ENCODE measurements around the gene ONECUT2. TPM values are rescaled to one million over a fixed set of nuclear protein-coding genes. Genes with fewer than 3 reads are reported as not detected.
A peak's percentile ranks its signal among the peaks of the same experiment; 100 is the strongest.

The ONECUT2 gene
- total RNA-seq, 1 experiment from 2014 or later: 0.48 TPM

DNA sequence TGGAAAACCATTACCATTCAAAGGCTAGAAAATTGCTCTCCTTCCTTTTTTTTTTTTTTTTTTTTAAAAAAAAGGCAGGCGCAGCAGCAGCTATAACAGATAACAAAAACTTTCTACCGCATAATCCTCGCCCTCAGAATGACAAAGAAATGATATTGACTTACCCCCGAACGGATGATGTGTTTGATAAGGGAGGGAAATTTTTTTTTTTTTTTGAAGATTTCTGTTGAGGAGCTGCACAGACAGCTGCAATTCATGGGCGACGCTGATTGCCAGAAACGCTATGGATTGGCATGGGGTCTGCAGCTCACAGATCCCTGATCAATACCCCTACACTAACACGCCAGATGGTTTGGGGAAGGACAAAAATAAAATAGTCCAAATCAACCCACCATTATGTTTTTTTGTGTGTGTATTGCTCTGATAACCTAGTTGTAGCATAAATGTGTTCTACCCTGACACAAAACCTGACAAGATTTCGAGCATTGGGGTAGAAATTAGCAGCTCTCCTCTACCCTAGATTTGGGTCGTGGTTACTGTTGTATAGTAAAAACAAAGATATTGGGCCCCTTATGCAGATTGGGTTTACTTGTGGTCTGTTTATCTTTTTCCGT lies 3.6 kb upstream of the ONECUT2 start:
- H2BK20ac ChIP-seq (ENCODE audit: low read depth, low read length, poor library complexity, severe bottlenecking): no peak overlapping the region
- Mint-ChIP-seq H3K4me1 (peaks cover 53 to 67% of the 10 kb centered on the region in 2 experiments), H3K4me3 (peak overlapping the region in 1 of 2 experiments; percentile 64; a peak in 1 of 5 replicates), H3K9me3 (peaks cover 0 to 2% of the 10 kb centered on the region in 2 experiments; a peak in 1 of 5 replicates), H3K36me3 (ENCODE audit: insufficient read depth in 1 of 3, low read depth in 3 of 3) (no peaks in the 10 kb centered on the region; a peak in 1 of 7 replicates), H3K27me3 (ENCODE audit: low read depth) (peaks cover 92% of the 10 kb centered on the region), H3K27ac (no peak overlapping the region)
- H3K79me1 ChIP-seq (ENCODE audit: insufficient read depth, low read depth, low read length, poor library complexity, severe bottlenecking): no peaks in the 10 kb centered on the region
- H3K27ac ChIP-seq (ENCODE audit: insufficient read length, low read depth, low read length): no peak overlapping the region
- H3K4ac ChIP-seq (ENCODE audit: low read depth, low read length): no peak overlapping the region
- H3K27me3 ChIP-seq (ENCODE audit: insufficient read depth, low read length): peaks cover 65% of the 10 kb centered on the region
- H3K14ac ChIP-seq (ENCODE audit: insufficient read depth, low read length): no peak overlapping the region
- H2BK120ac ChIP-seq (ENCODE audit: low read depth, low read length, poor library complexity, severe bottlenecking): no peak overlapping the region
- no peak overlapping the region for H2AK5ac ChIP-seq (ENCODE audit: insufficient read length, low read length)
- H3K9me3 ChIP-seq (ENCODE audit: control insufficient read depth, low read depth, low read length): no peaks in the 10 kb centered on the region
- peaks cover 37% of the 10 kb centered on the region for H3K23me2 ChIP-seq (ENCODE audit: insufficient read length, low read depth, low read length, poor library complexity, severe bottlenecking)
- TF ChIP-seq, protein P1, sequence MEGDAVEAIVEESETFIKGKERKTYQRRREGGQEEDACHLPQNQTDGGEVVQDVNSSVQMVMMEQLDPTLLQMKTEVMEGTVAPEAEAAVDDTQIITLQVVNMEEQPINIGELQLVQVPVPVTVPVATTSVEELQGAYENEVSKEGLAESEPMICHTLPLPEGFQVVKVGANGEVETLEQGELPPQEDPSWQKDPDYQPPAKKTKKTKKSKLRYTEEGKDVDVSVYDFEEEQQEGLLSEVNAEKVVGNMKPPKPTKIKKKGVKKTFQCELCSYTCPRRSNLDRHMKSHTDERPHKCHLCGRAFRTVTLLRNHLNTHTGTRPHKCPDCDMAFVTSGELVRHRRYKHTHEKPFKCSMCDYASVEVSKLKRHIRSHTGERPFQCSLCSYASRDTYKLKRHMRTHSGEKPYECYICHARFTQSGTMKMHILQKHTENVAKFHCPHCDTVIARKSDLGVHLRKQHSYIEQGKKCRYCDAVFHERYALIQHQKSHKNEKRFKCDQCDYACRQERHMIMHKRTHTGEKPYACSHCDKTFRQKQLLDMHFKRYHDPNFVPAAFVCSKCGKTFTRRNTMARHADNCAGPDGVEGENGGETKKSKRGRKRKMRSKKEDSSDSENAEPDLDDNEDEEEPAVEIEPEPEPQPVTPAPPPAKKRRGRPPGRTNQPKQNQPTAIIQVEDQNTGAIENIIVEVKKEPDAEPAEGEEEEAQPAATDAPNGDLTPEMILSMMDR (conservative IDR thresholded peaks at IDR 0.05): no peak
- no peak overlapping the region for H3K23ac ChIP-seq (ENCODE audit: insufficient read length, low read depth, low read length)
- WGBS (ENCODE audit: extremely low coverage, insufficient read length, low lambda C conversion rate): no CpG with 5 or more reads among the region's 12 CpGs
- peak overlapping the region; percentile 69 for H3K4me2 ChIP-seq (ENCODE audit: insufficient read depth, insufficient read length, low read length)
- H4K20me1 ChIP-seq (ENCODE audit: control insufficient read depth, insufficient read depth, insufficient read length): no peaks in the 10 kb centered on the region
- H4K8ac ChIP-seq (replicated peaks; ENCODE audit: insufficient read length, low read depth, low read length): no peak overlapping the region
- H4K91ac ChIP-seq (ENCODE audit: insufficient read length, low read depth, low read length): no peak overlapping the region
- H2BK12ac ChIP-seq (ENCODE audit: insufficient read length, low read depth, low read length): no peak overlapping the region
- no peak overlapping the region for H4K5ac ChIP-seq (ENCODE audit: insufficient read length, low read depth, low read length)
- H3K79me2 ChIP-seq (ENCODE audit: insufficient read depth, low read length): no peaks in the 10 kb centered on the region
- H2AFZ ChIP-seq (ENCODE audit: low read length): no peak overlapping the region
- no peak overlapping the region for H3K9ac ChIP-seq (ENCODE audit: extremely low read depth, insufficient read length, low read length)
- 0 out of 2 replicates have a peak, but pooled peaks cover 2% of the 10 kb centered on the region for H3K4me1 ChIP-seq (ENCODE audit: insufficient read depth, low read length)
- H3T11ph ChIP-seq (ENCODE audit: low read length): no peak overlapping the region
- H2BK15ac ChIP-seq (ENCODE audit: low read depth, low read length): no peak overlapping the region
- no peak for DNase-seq
- no peak overlapping the region for H3K18ac ChIP-seq (ENCODE audit: insufficient read length, low read depth, low read length)
- no peak overlapping the region for H2BK5ac ChIP-seq (ENCODE audit: insufficient read length, low read length)
- no peak overlapping the region for H3K56ac ChIP-seq (ENCODE audit: insufficient read length, low read depth, low read length)

Data from H9 (cell line).